DND-41 (cell line): ENCODE data around the gene SUCLG2.

Source experiments
- CTCF ChIP-seq: IDR thresholded peaks from 2 replicates; pipeline ENCODE4 v1.5.1; 2012; ENCODE audit warnings: borderline replicate concordance, low read length, moderate library complexity, mild to moderate bottlenecking; ENCODE audit not compliant: poor library complexity, severe bottlenecking; ENCODE audit errors: extremely low read depth
- EZH2 ChIP-seq: IDR thresholded peaks from 3 replicates; pipeline ENCODE4 v1.6.1; 2012; ENCODE audit warnings: borderline replicate concordance, low read depth, mild to moderate bottlenecking, moderate library complexity, low read length, inconsistent platforms; ENCODE audit not compliant: severe bottlenecking

DNA sequence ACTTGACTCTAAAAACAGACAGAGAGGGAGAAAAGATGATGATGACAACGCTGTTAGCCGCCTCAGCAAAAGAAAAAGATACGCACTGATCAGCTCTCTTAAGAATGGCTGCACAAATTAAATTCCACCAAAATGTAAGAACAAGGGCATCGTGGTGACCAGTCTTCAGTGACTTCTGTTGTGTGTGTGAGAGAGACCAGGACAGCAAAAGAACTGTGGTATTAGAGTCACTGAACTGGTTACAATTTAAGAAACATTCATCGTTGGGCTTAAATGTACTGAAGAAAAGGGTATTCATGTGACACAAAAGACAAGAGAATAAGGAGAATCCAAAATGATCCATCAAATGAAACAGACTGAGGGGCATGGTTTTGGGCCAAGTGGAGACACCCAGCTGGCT, 86.5 kb downstream of the SUCLG2 start:
- TF ChIP-seq CTCF (no peak), EZH2 (no peak)
